A673 (cell line): ENCODE results near the gene CAPN10. TPM values are rescaled to one million over a fixed set of nuclear protein-coding genes. Genes with fewer than 3 reads are reported as not detected.

Source experiments
- BruUV-seq: library from RNA; stranded (reverse); fragments of 400-500 nt; replicated peaks from 2 replicates; lab custom pipeline; 2021; lab: Mats Ljungman, UMichigan
- CTCF ChIA-PET: fragments of 300-600 bp; sonication (Branson Sonifier 250); formaldehyde crosslinking; loops from one replicate; lab custom pipeline; 2022; ENCODE audit warnings: antibody characterized with exemption; lab: Charles Lee
- POLR2A ChIA-PET: fragments of 300-600 bp; sonication (Branson Sonifier 250); formaldehyde crosslinking; loops from one replicate; lab custom pipeline; 2022; ENCODE audit warnings: antibody characterized with exemption; ENCODE audit not compliant: low non-redundant PET; lab: Charles Lee
- DNase-seq: peaks from one replicate; pipeline ENCODE4 v3.0.0-alpha.2; 2015; ENCODE audit warnings: low spot score
- H3K27ac ChIP-seq: fragments of 200-600 bp; sonication (generic); 2 replicates; pipeline ENCODE4 v1.5.1; 2016; ENCODE audit warnings: mixed run types, low read depth, mild to moderate bottlenecking, mixed read lengths, antibody characterized with exemption, low read length; ENCODE audit not compliant: poor library complexity, severe bottlenecking
- H3K27me3 ChIP-seq: fragments of 200-600 bp; sonication (generic); replicated peaks from 2 replicates; pipeline ENCODE4 v1.6.1; 2017; ENCODE audit warnings: mixed run types, low read depth, mild to moderate bottlenecking, mixed read lengths, antibody characterized with exemption, low read length; ENCODE audit not compliant: insufficient read depth, poor library complexity
- H3K36me3 ChIP-seq: fragments of 200-600 bp; sonication (generic); 2 replicates; pipeline ENCODE4 v1.6.1; 2016; ENCODE audit warnings: mixed run types, mild to moderate bottlenecking, mixed read lengths, antibody characterized with exemption, low read length; ENCODE audit not compliant: insufficient read depth, poor library complexity, severe bottlenecking
- H3K4me1 ChIP-seq: fragments of 200-600 bp; sonication (generic); 2 replicates; pipeline ENCODE4 v1.6.1; 2017; ENCODE audit warnings: mixed run types, mild to moderate bottlenecking, mixed read lengths, antibody characterized with exemption, low read length; ENCODE audit not compliant: insufficient read depth, poor library complexity, severe bottlenecking
- H3K4me3 ChIP-seq: fragments of 200-600 bp; sonication (generic); 2 replicates; pipeline ENCODE4 v1.5.1; 2016; ENCODE audit warnings: low read depth, mixed run types, mild to moderate bottlenecking, mixed read lengths, low read length; ENCODE audit not compliant: poor library complexity, severe bottlenecking
- H3K9me3 ChIP-seq: fragments of 200-600 bp; sonication (generic); 2 replicates; pipeline ENCODE4 v1.6.1; 2016; ENCODE audit warnings: mixed run types, low read depth, mild to moderate bottlenecking, mixed read lengths, antibody characterized with exemption, low read length; ENCODE audit not compliant: poor library complexity, severe bottlenecking
- EZH2 ChIP-seq: fragments of 200-600 bp; sonication (generic); IDR thresholded peaks from 2 replicates; pipeline ENCODE4 v1.6.1; 2017; ENCODE audit warnings: borderline replicate concordance, low read depth, mild to moderate bottlenecking, mixed read lengths, antibody characterized with exemption, low read length; ENCODE audit not compliant: poor library complexity, severe bottlenecking
- intact Hi-C: fragments of 100-400 bp; cut with micrococcal nuclease; formaldehyde crosslinking; loops from one replicate; pipeline ENCODE4 v1.10.0; 2022; ENCODE audit not compliant: unreplicated experiment
- total RNA-seq: library from RNA; stranded (reverse); gene quantifications from 2 replicates; pipeline ENCODE4 v1.2.3, GENCODE V29; 2021
- TF ChIP-seq, protein P1 (sequence below): fragments of 300-800, 200-600 bp; sonication (generic); conservative IDR thresholded peaks from 2 replicates; pipeline ENCODE4 v1.5.1; 2017; ENCODE audit warnings: low read depth, mild to moderate bottlenecking, antibody characterized with exemption, low read length, moderate library complexity, mixed read lengths

The CAPN10 gene
- total RNA-seq, 1 experiment from 2014 or later, result 43.5 TPM

DNA sequence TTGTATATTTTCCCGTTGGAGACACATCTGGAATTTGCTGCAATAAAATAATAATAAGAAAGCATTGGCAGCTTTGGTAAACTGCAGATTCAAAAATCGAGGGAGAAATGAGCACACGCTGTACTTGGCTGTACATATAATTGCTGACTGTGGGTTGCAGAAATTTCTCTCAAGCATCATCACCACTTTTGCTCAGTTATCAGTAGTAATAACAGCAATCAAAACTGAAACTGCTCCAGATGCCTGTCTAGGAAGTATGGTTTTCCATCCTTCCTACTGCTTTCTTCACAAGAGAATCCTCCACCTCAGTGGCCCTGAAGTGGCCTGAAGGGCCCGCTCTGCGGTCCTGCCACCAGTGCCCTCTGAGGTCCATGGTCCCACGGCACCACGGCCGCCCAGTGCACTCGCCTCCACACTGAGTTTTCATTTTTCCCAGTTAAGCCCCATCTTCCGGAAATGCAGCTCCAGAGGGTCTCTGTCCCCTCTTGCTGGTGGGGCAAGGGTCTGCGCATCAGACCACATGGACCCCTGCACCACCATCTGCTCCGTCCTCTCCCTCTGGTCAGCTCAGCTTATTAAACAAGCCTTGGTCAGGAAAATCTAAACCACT lies 22.5 kb upstream of the CAPN10 start:
- no TSS peak for BruUV-seq
- intact Hi-C loops, result no loop called here
- DNase-seq, result no peak

GRCh38 chr2:240564561-240565332 lies 21.8 kb upstream of the CAPN10 start:
- no peak for DNase-seq

More for the DNA sequence above, 22.5 kb upstream of the CAPN10 start:
- ChIA-PET POLR2A (no interaction called here), CTCF (no interaction called here)
- H3K9me3 ChIP-seq, result no peaks in the 10 kb centered on the region
- no peaks in the 10 kb centered on the region for H3K36me3 ChIP-seq
- H3K27me3 ChIP-seq, result no peaks in the 10 kb centered on the region
- H3K4me1 ChIP-seq, result peaks cover 28% of the 10 kb centered on the region
- no peak overlapping the region for H3K4me3 ChIP-seq
- H3K27ac ChIP-seq, result no peak overlapping the region
- TF ChIP-seq, protein P1, sequence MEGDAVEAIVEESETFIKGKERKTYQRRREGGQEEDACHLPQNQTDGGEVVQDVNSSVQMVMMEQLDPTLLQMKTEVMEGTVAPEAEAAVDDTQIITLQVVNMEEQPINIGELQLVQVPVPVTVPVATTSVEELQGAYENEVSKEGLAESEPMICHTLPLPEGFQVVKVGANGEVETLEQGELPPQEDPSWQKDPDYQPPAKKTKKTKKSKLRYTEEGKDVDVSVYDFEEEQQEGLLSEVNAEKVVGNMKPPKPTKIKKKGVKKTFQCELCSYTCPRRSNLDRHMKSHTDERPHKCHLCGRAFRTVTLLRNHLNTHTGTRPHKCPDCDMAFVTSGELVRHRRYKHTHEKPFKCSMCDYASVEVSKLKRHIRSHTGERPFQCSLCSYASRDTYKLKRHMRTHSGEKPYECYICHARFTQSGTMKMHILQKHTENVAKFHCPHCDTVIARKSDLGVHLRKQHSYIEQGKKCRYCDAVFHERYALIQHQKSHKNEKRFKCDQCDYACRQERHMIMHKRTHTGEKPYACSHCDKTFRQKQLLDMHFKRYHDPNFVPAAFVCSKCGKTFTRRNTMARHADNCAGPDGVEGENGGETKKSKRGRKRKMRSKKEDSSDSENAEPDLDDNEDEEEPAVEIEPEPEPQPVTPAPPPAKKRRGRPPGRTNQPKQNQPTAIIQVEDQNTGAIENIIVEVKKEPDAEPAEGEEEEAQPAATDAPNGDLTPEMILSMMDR, result no peak
- no peak for TF ChIP-seq EZH2

More at GRCh38 chr2:240564561-240565332, 21.8 kb upstream of the CAPN10 start:
- TF ChIP-seq, protein P1, result no peak
- TF ChIP-seq EZH2, result no peak
- Histone ChIP-seq H3K9me3 (no peaks in the 10 kb centered on the region), H3K36me3 (no peaks in the 10 kb centered on the region), H3K27me3 (no peaks in the 10 kb centered on the region), H3K4me1 (peaks cover 23% of the 10 kb centered on the region), H3K4me3 (no peak overlapping the region), H3K27ac (no peak overlapping the region)
- BruUV-seq, result no TSS peak
- intact Hi-C loops, result no loop called here
- ChIA-PET POLR2A (no interaction called here), CTCF (no interaction called here)
